ENCODE data around the gene LRP10.
A peak's percentile ranks its signal among the peaks of the same experiment; 100 is the strongest.

LRP10 gene

GRCh38 chr14:22895402-22895801 is 23.9 kb downstream of the LRP10 start:
- Histone ChIP-seq H3K4me1 (ENCODE audit: control insufficient read depth, insufficient read depth, low read length) (peaks cover 10% of the 10 kb centered on the region), H3K27ac (ENCODE audit: low read depth, low read length) (no peak overlapping the region), H3K36me3 (ENCODE audit: control insufficient read depth, insufficient read depth, low read length) (peaks cover 1% of the 10 kb centered on the region; the same call in 1 of the 2 replicates), H3K4me3 (ENCODE audit: low read depth, low read length) (no peak overlapping the region), H3K9me3 (ENCODE audit: control insufficient read depth, insufficient read depth, low read length) (no peaks in the 10 kb centered on the region), H3K9ac (ENCODE audit: low read depth, low read length) (no peak overlapping the region), H3K27me3 (ENCODE audit: control insufficient read depth, insufficient read depth, low read length) (peaks cover 40% of the 10 kb centered on the region)

DNA sequence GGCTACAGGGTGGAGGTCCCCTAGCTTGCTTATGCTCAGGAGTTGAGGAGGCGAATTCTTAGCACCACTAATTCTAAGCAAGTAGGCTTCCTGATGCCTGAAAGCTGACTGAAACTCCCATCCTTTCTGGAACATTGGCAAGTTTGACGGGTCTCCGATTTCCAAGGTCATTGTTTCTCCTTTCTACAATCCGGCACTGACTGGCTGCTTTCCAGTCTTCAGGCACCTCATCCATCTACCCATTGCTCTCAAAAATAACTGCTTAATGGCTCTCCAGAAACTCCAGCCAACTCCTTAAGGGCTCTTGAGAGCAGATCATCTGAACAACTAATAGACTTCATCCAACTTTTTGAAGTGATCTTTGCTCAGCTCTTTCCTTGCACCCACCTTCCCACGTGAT is 24.8 kb downstream of the LRP10 start:
- Histone ChIP-seq H3K9me3 (ENCODE audit: control insufficient read depth, insufficient read depth, low read length) (no peaks in the 10 kb centered on the region), H3K36me3 (ENCODE audit: control insufficient read depth, insufficient read depth, low read length) (peaks cover 11% of the 10 kb centered on the region), H3K4me3 (ENCODE audit: low read depth, low read length) (no peak overlapping the region), H3K9ac (ENCODE audit: low read depth, low read length) (no peak overlapping the region), H3K27me3 (ENCODE audit: control insufficient read depth, insufficient read depth, low read length) (peaks cover 40% of the 10 kb centered on the region), H3K27ac (ENCODE audit: low read depth, low read length) (no peak overlapping the region), H3K4me1 (ENCODE audit: control insufficient read depth, insufficient read depth, low read length) (peaks cover 10% of the 10 kb centered on the region)

DNA sequence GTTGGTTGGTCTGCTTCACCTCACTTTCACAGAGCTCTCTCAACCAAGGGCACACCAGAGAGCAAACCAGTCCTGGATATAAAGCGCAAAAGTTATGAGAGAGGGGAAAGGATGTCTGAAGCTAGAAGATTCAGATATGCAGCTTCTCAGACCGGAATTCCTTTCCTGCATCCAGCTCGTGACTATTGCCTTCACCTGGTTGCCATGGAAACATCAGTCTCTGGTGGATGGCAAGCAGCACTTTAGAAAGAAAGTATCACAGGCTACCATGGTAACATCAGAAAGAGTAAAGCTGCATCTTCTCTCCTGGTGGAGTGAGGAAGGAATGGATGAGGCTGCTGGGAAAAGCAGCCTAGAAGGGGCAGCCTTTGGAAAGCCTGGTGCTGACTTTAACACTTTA is 25.2 kb downstream of the LRP10 start:
- Histone ChIP-seq H3K27ac (ENCODE audit: low read depth, low read length) (no peak overlapping the region), H3K4me1 (ENCODE audit: control insufficient read depth, insufficient read depth, low read length) (peaks cover 10% of the 10 kb centered on the region), H3K36me3 (ENCODE audit: control insufficient read depth, insufficient read depth, low read length) (peaks cover 15% of the 10 kb centered on the region), H3K27me3 (ENCODE audit: control insufficient read depth, insufficient read depth, low read length) (peaks cover 40% of the 10 kb centered on the region), H3K9ac (ENCODE audit: low read depth, low read length) (no peak overlapping the region), H3K9me3 (ENCODE audit: control insufficient read depth, insufficient read depth, low read length) (no peaks in the 10 kb centered on the region), H3K4me3 (ENCODE audit: low read depth, low read length) (no peak overlapping the region)

GRCh38 chr14:22897357-22897756 is 25.8 kb downstream of the LRP10 start:
- Histone ChIP-seq H3K9me3 (ENCODE audit: control insufficient read depth, insufficient read depth, low read length) (no peaks in the 10 kb centered on the region), H3K27ac (ENCODE audit: low read depth, low read length) (no peak overlapping the region), H3K4me1 (ENCODE audit: control insufficient read depth, insufficient read depth, low read length) (peaks cover 10% of the 10 kb centered on the region), H3K36me3 (ENCODE audit: control insufficient read depth, insufficient read depth, low read length) (peaks cover 21% of the 10 kb centered on the region), H3K27me3 (ENCODE audit: control insufficient read depth, insufficient read depth, low read length) (peaks cover 40% of the 10 kb centered on the region), H3K4me3 (ENCODE audit: low read depth, low read length) (no peak overlapping the region), H3K9ac (ENCODE audit: low read depth, low read length) (no peak overlapping the region)

GRCh38 chr14:22898302-22899090 is 27.0 kb downstream of the LRP10 start:
- Histone ChIP-seq H3K27ac (ENCODE audit: low read depth, low read length) (no peak overlapping the region), H3K9me3 (ENCODE audit: control insufficient read depth, insufficient read depth, low read length) (no peaks in the 10 kb centered on the region), H3K27me3 (ENCODE audit: control insufficient read depth, insufficient read depth, low read length) (peaks cover 40% of the 10 kb centered on the region), H3K4me3 (ENCODE audit: low read depth, low read length) (no peak overlapping the region), H3K36me3 (ENCODE audit: control insufficient read depth, insufficient read depth, low read length) (peaks cover 32% of the 10 kb centered on the region), H3K4me1 (ENCODE audit: control insufficient read depth, insufficient read depth, low read length) (peaks cover 10% of the 10 kb centered on the region), H3K9ac (ENCODE audit: low read depth, low read length) (no peak overlapping the region)

- Histone ChIP-seq H3K9me3 (ENCODE audit: control insufficient read depth, insufficient read depth, low read length) (no peaks in the 10 kb centered on the region), H3K36me3 (ENCODE audit: control insufficient read depth, insufficient read depth, low read length) (peaks cover 50% of the 10 kb centered on the region), H3K4me1 (ENCODE audit: control insufficient read depth, insufficient read depth, low read length) (peaks cover 10% of the 10 kb centered on the region), H3K27ac (ENCODE audit: low read depth, low read length) (peak overlapping the region; percentile 86), H3K4me3 (ENCODE audit: low read depth, low read length) (no peak overlapping the region), H3K9ac (ENCODE audit: low read depth, low read length) (no peak overlapping the region), H3K27me3 (ENCODE audit: control insufficient read depth, insufficient read depth, low read length) (peaks cover 39% of the 10 kb centered on the region)
These were observed 28.7 kb downstream of the LRP10 start for GRCh38 chr14:22900081-22900799.

DNA sequence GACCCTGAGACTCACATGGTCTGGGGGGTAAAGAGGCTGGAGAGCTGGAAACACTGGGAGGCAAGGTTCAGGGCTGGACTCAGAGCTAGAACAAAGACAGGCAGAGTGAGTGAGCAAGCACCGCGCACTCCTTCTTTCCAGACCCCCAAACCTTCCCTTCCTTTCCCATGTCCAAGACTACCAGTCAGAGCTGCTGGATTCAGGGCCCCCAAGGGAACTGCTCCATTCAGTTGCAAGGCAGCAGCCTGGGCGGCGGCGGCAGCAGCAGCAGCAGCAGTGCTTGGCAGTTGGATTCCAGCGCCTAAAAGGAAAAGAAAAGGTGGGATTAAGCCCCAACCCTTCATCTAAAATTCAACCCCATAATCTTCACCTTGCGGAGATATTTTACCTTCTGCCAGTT is 30.3 kb downstream of the LRP10 start:
- peaks cover 23% of the 10 kb centered on the region for H3K27me3 ChIP-seq (ENCODE audit: control insufficient read depth, insufficient read depth, low read length)
- no peak overlapping the region for H3K27ac ChIP-seq (ENCODE audit: low read depth, low read length)
- H3K9ac ChIP-seq (ENCODE audit: low read depth, low read length) = no peak overlapping the region
- no peak overlapping the region for H3K4me3 ChIP-seq (ENCODE audit: low read depth, low read length)
- peaks cover 10% of the 10 kb centered on the region for H3K4me1 ChIP-seq (ENCODE audit: control insufficient read depth, insufficient read depth, low read length)
- peaks cover 65% of the 10 kb centered on the region for H3K36me3 ChIP-seq (ENCODE audit: control insufficient read depth, insufficient read depth, low read length)
- H3K9me3 ChIP-seq (ENCODE audit: control insufficient read depth, insufficient read depth, low read length) = no peaks in the 10 kb centered on the region

DNA sequence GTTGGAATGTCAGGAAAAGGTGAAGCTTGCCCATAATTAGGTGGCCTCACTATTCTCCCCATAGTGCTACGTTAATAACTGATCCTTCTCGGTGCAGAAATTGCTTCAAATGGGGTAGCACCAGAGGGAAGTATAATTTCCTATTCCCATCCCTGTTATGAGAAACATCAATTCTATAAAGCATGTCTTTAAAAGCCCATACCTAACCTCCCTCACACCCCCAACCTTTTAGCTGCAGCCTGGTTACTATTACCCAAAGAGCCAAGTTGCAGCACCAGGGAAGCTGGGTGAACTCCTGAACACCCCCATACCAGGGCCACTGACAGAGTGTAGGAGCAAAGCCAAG is 32.2 kb downstream of the LRP10 start:
- H3K4me1 ChIP-seq (ENCODE audit: control insufficient read depth, insufficient read depth, low read length) = peaks cover 10% of the 10 kb centered on the region
- H3K9me3 ChIP-seq (ENCODE audit: control insufficient read depth, insufficient read depth, low read length) = no peaks in the 10 kb centered on the region
- peaks cover 84% of the 10 kb centered on the region for H3K36me3 ChIP-seq (ENCODE audit: control insufficient read depth, insufficient read depth, low read length)
- H3K9ac ChIP-seq (ENCODE audit: low read depth, low read length) = no peak overlapping the region
- no peak overlapping the region for H3K27ac ChIP-seq (ENCODE audit: low read depth, low read length)
- H3K27me3 ChIP-seq (ENCODE audit: control insufficient read depth, insufficient read depth, low read length) = peaks cover 4% of the 10 kb centered on the region
- H3K4me3 ChIP-seq (ENCODE audit: low read depth, low read length) = no peak overlapping the region

GRCh38 chr14:22905627-22906026 is 34.1 kb downstream of the LRP10 start:
- Histone ChIP-seq H3K36me3 (ENCODE audit: control insufficient read depth, insufficient read depth, low read length) (peaks cover 91% of the 10 kb centered on the region), H3K4me1 (ENCODE audit: control insufficient read depth, insufficient read depth, low read length) (no peaks in the 10 kb centered on the region), H3K27me3 (ENCODE audit: control insufficient read depth, insufficient read depth, low read length) (no peaks in the 10 kb centered on the region), H3K9me3 (ENCODE audit: control insufficient read depth, insufficient read depth, low read length) (no peaks in the 10 kb centered on the region), H3K27ac (ENCODE audit: low read depth, low read length) (no peak overlapping the region), H3K9ac (ENCODE audit: low read depth, low read length) (no peak overlapping the region), H3K4me3 (ENCODE audit: low read depth, low read length) (no peak overlapping the region)

DNA sequence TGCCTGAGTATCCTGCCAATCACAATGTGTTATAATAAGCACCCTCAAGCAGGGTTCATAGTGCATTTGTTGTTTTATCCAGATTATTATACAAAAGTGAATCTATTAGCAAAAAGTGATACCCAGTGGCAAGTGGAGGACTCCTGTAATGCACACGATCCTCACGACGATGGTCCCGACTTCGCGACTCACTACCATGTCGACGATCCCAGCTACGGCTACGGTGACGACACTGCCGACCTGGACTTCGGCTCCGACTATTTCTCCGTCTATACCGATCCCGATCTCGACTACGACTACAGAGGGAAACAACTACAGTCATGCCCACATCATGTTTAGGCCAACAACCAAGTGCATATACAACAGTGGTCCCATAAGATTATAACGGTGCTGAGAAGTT is 34.5 kb downstream of the LRP10 start:
- H3K4me1 ChIP-seq (ENCODE audit: control insufficient read depth, insufficient read depth, low read length) = no peaks in the 10 kb centered on the region
- no peak overlapping the region for H3K9ac ChIP-seq (ENCODE audit: low read depth, low read length)
- H3K27ac ChIP-seq (ENCODE audit: low read depth, low read length) = no peak overlapping the region
- H3K36me3 ChIP-seq (ENCODE audit: control insufficient read depth, insufficient read depth, low read length) = peaks cover 90% of the 10 kb centered on the region
- H3K9me3 ChIP-seq (ENCODE audit: control insufficient read depth, insufficient read depth, low read length) = no peaks in the 10 kb centered on the region
- no peak overlapping the region for H3K4me3 ChIP-seq (ENCODE audit: low read depth, low read length)
- no peaks in the 10 kb centered on the region for H3K27me3 ChIP-seq (ENCODE audit: control insufficient read depth, insufficient read depth, low read length)

GRCh38 chr14:22907429-22907828 is 35.9 kb downstream of the LRP10 start:
- H3K27me3 ChIP-seq (ENCODE audit: control insufficient read depth, insufficient read depth, low read length) = no peaks in the 10 kb centered on the region
- no peak overlapping the region for H3K27ac ChIP-seq (ENCODE audit: low read depth, low read length)
- no peak overlapping the region for H3K4me3 ChIP-seq (ENCODE audit: low read depth, low read length)
- H3K9me3 ChIP-seq (ENCODE audit: control insufficient read depth, insufficient read depth, low read length) = no peaks in the 10 kb centered on the region
- H3K36me3 ChIP-seq (ENCODE audit: control insufficient read depth, insufficient read depth, low read length) = peaks cover 80% of the 10 kb centered on the region
- H3K9ac ChIP-seq (ENCODE audit: low read depth, low read length) = no peak overlapping the region
- no peaks in the 10 kb centered on the region for H3K4me1 ChIP-seq (ENCODE audit: control insufficient read depth, insufficient read depth, low read length)

Measured in HUES48 (cell line).